HepG2 (cell line): ENCODE measurements around the gene ABHD2. TPM values are rescaled to one million over a fixed set of nuclear protein-coding genes. Genes with fewer than 3 reads are reported as not detected.

Experiments used
- ARID2 ChIP-seq: sonication (generic); formaldehyde crosslinking; IDR thresholded peaks from 2 replicates; pipeline ENCODE4 v1.8.1; 2022; ENCODE audit warnings: mild to moderate bottlenecking, missing genetic modification reagents, borderline replicate concordance
- ELF4 ChIP-seq: sonication (generic); formaldehyde crosslinking; IDR thresholded peaks from 2 replicates; pipeline ENCODE4 v1.5.0; 2020; ENCODE audit warnings: missing genetic modification reagents, mild to moderate bottlenecking, moderate library complexity, borderline replicate concordance
- FOXM1 ChIP-seq: sonication (generic); formaldehyde crosslinking; IDR thresholded peaks from 2 replicates; pipeline ENCODE4 v1.5.0; 2020; ENCODE audit warnings: missing genetic modification reagents
- GPBP1L1 ChIP-seq: sonication (generic); formaldehyde crosslinking; IDR thresholded peaks from 2 replicates; pipeline ENCODE4 v1.5.0; 2020; ENCODE audit warnings: mild to moderate bottlenecking, missing genetic modification reagents
- IKZF4 ChIP-seq: sonication (generic); formaldehyde crosslinking; IDR thresholded peaks from 2 replicates; pipeline ENCODE4 v1.5.1; 2020; ENCODE audit warnings: borderline replicate concordance, mild to moderate bottlenecking, low read depth, missing genetic modification reagents; ENCODE audit errors: not compliant biosample characterization
- JUNB ChIP-seq: sonication (generic); formaldehyde crosslinking; IDR thresholded peaks from 2 replicates; pipeline ENCODE4 v1.8.0; 2022; ENCODE audit warnings: missing genetic modification reagents, mild to moderate bottlenecking, borderline replicate concordance
- KLF11 ChIP-seq: IDR thresholded peaks from 2 replicates; pipeline ENCODE4 v1.6.1; 2016; ENCODE audit warnings: missing compliant biosample characterization
- LCORL ChIP-seq, 2 experiments: fragments of 450-650 bp in 1 of 2; sonication (generic) in 1 of 2; formaldehyde crosslinking in 1 of 2; IDR thresholded peaks; 2 replicates each; pipeline versions ENCODE4 v1.5.0 to v1.6.1; 2017 to 2020; ENCODE audit warnings: antibody characterized with exemption in 1 of 2, missing genetic modification reagents in 1 of 2
- MED13 ChIP-seq: sonication (generic); formaldehyde crosslinking; IDR thresholded peaks from 2 replicates; pipeline ENCODE4 v1.5.0; 2020; ENCODE audit warnings: missing genetic modification reagents
- RBM39 ChIP-seq: fragments of 200-400 bp; formaldehyde crosslinking; IDR thresholded peaks from one replicate; pipeline ENCODE4 v1.6.1; 2018; ENCODE audit warnings: antibody characterized with exemption, mild to moderate bottlenecking, low read depth, low read length; ENCODE audit not compliant: poor library complexity, severe bottlenecking
- RFX1 ChIP-seq: fragments of 450-650 bp; IDR thresholded peaks from 2 replicates; pipeline ENCODE4 v1.6.1; 2017
- SATB2 ChIP-seq: sonication (generic); formaldehyde crosslinking; IDR thresholded peaks from 2 replicates; pipeline ENCODE4 v1.5.0; 2020; ENCODE audit warnings: missing genetic modification reagents
- SKIL ChIP-seq: sonication (generic); formaldehyde crosslinking; IDR thresholded peaks from 2 replicates; pipeline ENCODE4 v1.8.0; 2022; ENCODE audit warnings: missing genetic modification reagents, mild to moderate bottlenecking, moderate library complexity, borderline replicate concordance
- SMC3 ChIP-seq: IDR thresholded peaks from 2 replicates; pipeline ENCODE4 v1.6.1; 2011; ENCODE audit warnings: low read length, improper control_type of control experiment
- ZFAT ChIP-seq: sonication (generic); formaldehyde crosslinking; conservative IDR thresholded peaks from 2 replicates; pipeline ENCODE4 v1.8.1; 2023; ENCODE audit warnings: missing genetic modification reagents, inconsistent platforms
- ZFP36L2 ChIP-seq: sonication (generic); formaldehyde crosslinking; IDR thresholded peaks from 2 replicates; pipeline ENCODE4 v1.4.0; 2020; ENCODE audit warnings: missing genetic modification reagents
- ZNF136 ChIP-seq: sonication (generic); formaldehyde crosslinking; IDR thresholded peaks from 2 replicates; pipeline ENCODE4 v1.8.1; 2022; ENCODE audit warnings: low read depth, mild to moderate bottlenecking, moderate library complexity, missing genetic modification reagents
- ZNF17 ChIP-seq: sonication (generic); formaldehyde crosslinking; IDR thresholded peaks from 2 replicates; pipeline ENCODE4 v1.5.0; 2020; ENCODE audit warnings: mild to moderate bottlenecking, missing genetic modification reagents
- ZNF337 ChIP-seq: sonication (generic); formaldehyde crosslinking; IDR thresholded peaks from 2 replicates; pipeline ENCODE4 v1.5.1; 2020; ENCODE audit warnings: missing genetic modification reagents, low read depth, mild to moderate bottlenecking, borderline replicate concordance
- ZNF496 ChIP-seq: sonication (generic); formaldehyde crosslinking; IDR thresholded peaks from 2 replicates; pipeline ENCODE4 v1.8.1; 2023; ENCODE audit warnings: mild to moderate bottlenecking, moderate library complexity, missing genetic modification reagents; ENCODE audit not compliant: insufficient replicate concordance
- ZNF614 ChIP-seq: IDR thresholded peaks from 2 replicates; pipeline ENCODE4 v1.6.1; 2018; ENCODE audit warnings: missing biosample characterization, missing genetic modification reagents, inconsistent platforms, borderline replicate concordance
- ZNF678 ChIP-seq: sonication (generic); formaldehyde crosslinking; IDR thresholded peaks from 2 replicates; pipeline ENCODE4 v1.4.0; 2020; ENCODE audit warnings: mild to moderate bottlenecking, missing genetic modification reagents
- ZNF7 ChIP-seq: IDR thresholded peaks from 2 replicates; pipeline ENCODE4 v1.6.1; 2016; ENCODE audit warnings: missing biosample characterization, missing genetic modification reagents
- ZNF790 ChIP-seq: sonication (generic); formaldehyde crosslinking; IDR thresholded peaks from 2 replicates; pipeline ENCODE4 v1.8.0; 2022; ENCODE audit warnings: missing genetic modification reagents, mild to moderate bottlenecking, borderline replicate concordance
- ZNF792 ChIP-seq: IDR thresholded peaks from 2 replicates; pipeline ENCODE4 v1.6.1; 2016
- ZNF891 ChIP-seq: sonication (generic); formaldehyde crosslinking; IDR thresholded peaks from 2 replicates; pipeline ENCODE4 v1.5.0; 2020; ENCODE audit warnings: mild to moderate bottlenecking, missing genetic modification reagents
- ZSCAN25 ChIP-seq: sonication (generic); formaldehyde crosslinking; IDR thresholded peaks from 2 replicates; pipeline ENCODE4 v1.8.0; 2022; ENCODE audit warnings: mild to moderate bottlenecking, missing genetic modification reagents
- polyA plus RNA-seq, 8 experiments: library from polyadenylated mRNA; depleted of rRNA in 3 of 8; stranded (reverse) in 7 of 8; unstranded in 1 of 8; fragments of >200 nt; fragmentation: Illumina TruSeq in 4 of 8; extraction: Trizol in 4 of 8; gene quantifications; 2 replicates each; pipeline versions ENCODE4 v1.2.1 to v1.2.3, GENCODE V29; 2011 to 2016; ENCODE audit warnings: low read depth in 4 of 8, missing spikeins in 1 of 8, mixed read lengths in 1 of 8; ENCODE audit not compliant: insufficient read depth in 1 of 8
- total RNA-seq, 5 experiments: library from RNA; depleted of rRNA; stranded (reverse); fragments of >200 nt; fragmentation: Illumina TruSeq; extraction: Trizol; gene quantifications; 2 replicates each; pipeline ENCODE4 v1.2.3, GENCODE V29; 2016; ENCODE audit warnings: low read depth in 1 of 5

ABHD2 gene
- total and polyA plus RNA-seq, 2 of the 13 experiments (the other 11 are each of a cell fraction or from before 2014, with no cell fraction given) = 14.8 to 22.4 TPM

- TF ChIP-seq ZNF678 (CRISPR knock-in tag) = no peak
- peak; percentile 78 for TF ChIP-seq LCORL (IDR thresholded peaks at IDR 0.05)
- TF ChIP-seq LCORL (CRISPR knock-in tag; IDR thresholded peaks at IDR 0.05) = peak; percentile 85
- TF ChIP-seq ARID2 (CRISPR knock-in tag) = no peak
- TF ChIP-seq ZNF136 (CRISPR knock-in tag) = no peak
- no peak for TF ChIP-seq RFX1
- TF ChIP-seq RBM39 = no peak
- TF ChIP-seq ZFAT (CRISPR knock-in tag) = no peak
- TF ChIP-seq GPBP1L1 (CRISPR knock-in tag) = no peak
- TF ChIP-seq FOXM1 = no peak
- peak; percentile 24; the same call in 1 of the 2 replicates for TF ChIP-seq JUNB (CRISPR knock-in tag)
- no peak for TF ChIP-seq KLF11
- TF ChIP-seq ZFP36L2 (CRISPR knock-in tag) = no peak
- TF ChIP-seq ZNF17 (CRISPR knock-in tag) = no peak
- peak; percentile 16; the same call in 1 of the 2 replicates for TF ChIP-seq ZSCAN25 (CRISPR knock-in tag)
- no peak for TF ChIP-seq SATB2 (CRISPR knock-in tag)
- TF ChIP-seq ZNF496 (CRISPR knock-in tag) = no peak
- no peak for TF ChIP-seq ZNF337 (CRISPR knock-in tag)
- TF ChIP-seq IKZF4 = no peak
- no peak for TF ChIP-seq ELF4 (CRISPR knock-in tag)
- no peak for TF ChIP-seq ZNF891 (CRISPR knock-in tag)
- no peak for TF ChIP-seq ZNF7 (CRISPR knock-in tag)
- TF ChIP-seq ZNF614 (CRISPR knock-in tag) = no peak
- TF ChIP-seq SMC3 = no peak
- TF ChIP-seq ZNF792 (CRISPR knock-in tag) = 0 out of 2 replicates have a peak, but pooled peaks have one; percentile 13
- no peak for TF ChIP-seq ZNF790 (CRISPR knock-in tag)
- TF ChIP-seq SKIL (CRISPR knock-in tag) = peak; percentile 36; the same call in 1 of the 2 replicates
- no peak for TF ChIP-seq MED13 (CRISPR knock-in tag)
Observed at GRCh38 chr15:89128320-89129122, 40.3 kb downstream of the ABHD2 start (continued).
